ENCODE results near the gene C2orf49. TPM values are rescaled to one million over a fixed set of nuclear protein-coding genes. Genes with fewer than 3 reads are reported as not detected.

C2orf49 gene
- total and polyA plus RNA-seq, 9 of the 15 experiments (the other 6 are each of a cell fraction or from before 2014, with no cell fraction given) = 17.9 to 38.2 (median 25.6) TPM

GRCh38 chr2:105337122-105338019 is at the start of gene C2orf49 (continued):
- TF ChIP-seq ZBTB40 (IDR thresholded peaks at IDR 0.05) (peak; percentile 93), ZBTB40 (CRISPR knock-in tag; IDR thresholded peaks at IDR 0.05) (no peak), TCF15 (CRISPR knock-in tag; IDR thresholded peaks at IDR 0.05) (no peak), KDM1A (IDR thresholded peaks at IDR 0.05) (no peak), PKNOX1 (IDR thresholded peaks at IDR 0.05) (0 out of 2 replicates have a peak, but pooled peaks have one; percentile 5), CBX1 (IDR thresholded peaks at IDR 0.05; ENCODE audit: low read depth) (0 out of 2 replicates have a peak, but pooled peaks have one; percentile 30), NKRF (IDR thresholded peaks at IDR 0.05; ENCODE audit: borderline replicate concordance) (peak; percentile 94), ZBTB1 (CRISPR knock-in tag; IDR thresholded peaks at IDR 0.05; ENCODE audit: borderline replicate concordance, low read depth) (no peak), ZNF239 (CRISPR knock-in tag; IDR thresholded peaks at IDR 0.05) (no peak), ZBTB9 (CRISPR knock-in tag; IDR thresholded peaks at IDR 0.05) (peak; percentile 79; the same call in 1 of the 2 replicates), NR4A1 (CRISPR knock-in tag; IDR thresholded peaks at IDR 0.05) (0 out of 2 replicates have a peak, but pooled peaks have one; percentile 37), NR4A1 (tag; IDR thresholded peaks at IDR 0.05) (no peak)

Measured in K562 (cell line).